NCI-H510A treated with DMSO at 0.1 percent for 48 hours (cell line): ENCODE results near the gene TEKTIP1.

Source experiments
- DNase-seq: peaks from one replicate; lab custom pipeline; 2025; lab: John Stamatoyannopoulos, UW

Gene TEKTIP1

DNA sequence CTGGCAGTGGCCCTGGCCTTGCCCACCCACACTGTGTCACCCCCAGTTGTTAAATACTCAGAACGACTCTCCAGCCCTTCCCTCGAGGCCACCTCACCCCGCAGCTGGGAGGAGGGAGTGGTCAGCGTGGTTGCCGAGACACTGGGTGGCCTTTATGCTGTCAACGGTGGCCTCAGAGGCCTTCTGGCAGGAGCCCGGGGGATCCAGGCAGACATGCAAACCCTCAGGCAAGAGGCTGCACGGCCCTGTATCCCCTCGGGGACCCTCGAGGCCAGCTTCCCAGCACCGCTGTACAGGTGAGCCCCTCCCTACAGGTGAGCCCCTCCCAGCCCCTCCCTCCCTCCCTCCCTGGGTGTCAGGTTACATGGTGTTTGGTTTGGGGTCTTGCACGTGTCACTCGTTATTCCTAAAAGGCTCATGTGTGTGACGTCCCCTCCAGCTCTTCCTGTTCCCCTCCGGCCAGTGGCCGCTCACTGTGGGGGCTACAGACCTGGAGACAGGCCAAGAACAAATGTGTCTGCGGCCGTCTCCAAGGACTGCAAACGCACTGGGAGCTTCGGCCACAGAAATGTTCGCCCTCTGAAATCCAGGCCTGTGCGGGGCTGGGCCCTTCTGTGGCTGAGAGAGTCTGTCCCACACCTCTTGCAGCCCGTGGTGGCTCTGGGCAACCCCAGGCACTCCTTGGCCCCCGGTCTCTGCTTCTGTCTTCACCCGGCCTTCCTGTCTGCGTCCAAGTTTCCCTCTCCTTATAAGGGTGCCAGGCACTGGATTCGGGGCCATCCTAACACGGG lies at the start of gene TEKTIP1:
Gene TEKTIP1, plus strand, starts transcription at position 210 of the 791 bp plus-strand sequence. Its CDS starts 4 bp downstream, at position 214.
- no peak for DNase-seq

DNA sequence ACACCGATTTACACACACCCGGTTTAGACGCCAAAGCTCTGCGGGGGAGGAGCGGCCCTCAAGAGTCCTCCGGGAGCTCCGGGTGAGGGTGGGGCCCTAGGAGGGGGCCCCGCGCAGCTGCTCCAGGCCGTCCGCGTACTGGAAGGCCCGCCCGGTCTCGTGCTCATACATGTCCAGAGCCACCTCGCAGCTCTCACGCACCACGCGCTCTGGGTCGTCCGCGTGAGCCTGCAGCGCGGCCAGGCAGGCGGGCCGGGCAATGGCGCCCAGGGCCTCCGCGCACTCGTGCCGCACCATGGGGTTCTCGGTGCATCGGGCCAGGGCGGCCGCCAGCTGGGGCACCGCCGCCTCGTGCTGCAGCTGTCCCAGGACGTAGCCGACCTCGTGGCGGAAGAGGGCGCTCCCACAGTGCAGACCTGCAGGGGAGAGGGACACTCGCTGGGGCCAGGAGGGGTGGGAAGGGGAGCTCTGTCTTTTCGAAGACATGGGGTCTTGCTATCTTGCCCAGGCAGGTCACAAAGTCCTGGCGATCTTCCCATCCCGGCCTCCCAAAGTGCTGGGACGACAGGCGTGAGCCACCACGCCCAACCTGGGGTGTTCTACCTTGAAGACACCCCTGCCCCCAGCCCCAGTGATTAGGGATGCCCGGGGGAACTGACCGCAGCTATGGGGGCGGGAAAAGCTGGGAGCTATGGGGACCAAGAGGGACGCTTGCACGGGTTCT lies 47.4 kb upstream of the TEKTIP1 start:
- DNase-seq, result no peak

GRCh38 chr19:3492131-3492839 lies 46.7 kb upstream of the TEKTIP1 start:
- DNase-seq, result no peak

GRCh38 chr19:3492919-3493318 lies 46.1 kb upstream of the TEKTIP1 start:
- no peak for DNase-seq

- no peak for DNase-seq
Measured at GRCh38 chr19:3493651-3494050, 45.3 kb upstream of the TEKTIP1 start.

GRCh38 chr19:3494051-3494450 lies 44.9 kb upstream of the TEKTIP1 start:
- no peak for DNase-seq

DNA sequence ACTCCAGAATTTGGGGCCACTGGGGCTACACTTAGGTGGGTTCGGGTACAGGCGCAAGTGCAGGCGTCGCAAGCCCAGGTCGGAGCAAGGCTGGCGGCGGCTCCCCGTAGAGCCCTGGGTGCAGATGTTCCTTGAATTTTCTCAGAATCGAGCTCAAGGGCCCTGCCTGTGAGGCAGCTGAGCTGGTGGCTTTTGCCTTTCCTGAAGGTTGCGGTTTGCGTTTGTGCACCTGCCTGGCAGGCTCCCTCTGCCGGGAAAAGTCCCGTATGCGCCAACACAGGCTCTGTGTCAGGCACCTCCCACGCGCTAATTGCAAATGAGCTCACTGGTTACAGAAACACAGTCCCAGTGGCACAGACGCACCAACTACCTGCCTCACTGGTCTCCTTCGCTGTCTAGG lies 44.4 kb upstream of the TEKTIP1 start:
- DNase-seq, result no peak

- no peak for DNase-seq
Measured at GRCh38 chr19:3496392-3497273, 42.3 kb upstream of the TEKTIP1 start.

- DNase-seq, result no peak
Measured at GRCh38 chr19:3497757-3498520, 41.0 kb upstream of the TEKTIP1 start.

GRCh38 chr19:3499738-3500428 lies 39.1 kb upstream of the TEKTIP1 start:
- no peak for DNase-seq

GRCh38 chr19:3500429-3501101 lies 38.4 kb upstream of the TEKTIP1 start, which contains the start of gene DOHH:
TSS of gene DOHH (minus strand) at chr19:3500674. CDS start at chr19:3496814, 3,860 bp downstream.
- DNase-seq, result peak; percentile 83

DNA sequence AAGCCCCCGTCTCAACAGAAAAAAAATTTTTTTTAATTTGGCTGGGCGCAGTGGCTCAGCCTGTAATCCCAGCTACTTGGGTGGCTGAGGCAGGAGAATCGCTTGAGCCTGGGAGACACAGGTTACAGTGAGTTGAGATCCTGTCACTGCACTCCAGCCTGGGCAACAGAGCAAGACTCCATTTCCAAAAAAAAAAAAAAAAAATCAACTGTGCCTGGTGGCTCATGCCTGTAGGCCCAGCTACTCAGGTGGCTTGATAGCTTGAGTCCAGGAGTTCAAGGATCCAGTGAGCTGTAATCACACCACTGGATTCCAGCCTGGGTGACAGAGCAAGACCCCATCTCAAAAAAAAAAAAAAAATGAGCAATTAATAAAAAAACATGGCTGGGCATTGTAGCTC lies 37.2 kb upstream of the TEKTIP1 start:
- no peak for DNase-seq

- no peak for DNase-seq
Measured at GRCh38 chr19:3503036-3503572, 35.9 kb upstream of the TEKTIP1 start.

DNA sequence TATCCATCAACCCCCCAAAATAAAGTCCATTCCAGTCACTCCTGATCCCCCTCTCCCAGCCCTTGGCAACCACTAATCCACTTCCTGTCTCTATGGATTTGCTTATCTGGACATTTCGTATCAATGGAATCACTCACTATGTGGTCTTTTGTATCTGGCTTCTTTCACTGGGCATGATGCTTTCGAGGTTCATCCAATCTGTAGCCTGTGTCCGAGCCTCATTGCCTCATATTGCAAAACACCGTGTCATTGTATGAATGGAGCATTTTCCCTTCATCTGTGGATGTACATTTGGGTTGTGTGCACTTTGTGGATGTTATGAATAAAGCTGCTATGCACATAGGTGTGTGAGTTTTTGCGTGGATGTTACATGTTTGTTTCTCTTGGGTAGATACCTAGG lies 34.2 kb upstream of the TEKTIP1 start:
- DNase-seq, result no peak

DNA sequence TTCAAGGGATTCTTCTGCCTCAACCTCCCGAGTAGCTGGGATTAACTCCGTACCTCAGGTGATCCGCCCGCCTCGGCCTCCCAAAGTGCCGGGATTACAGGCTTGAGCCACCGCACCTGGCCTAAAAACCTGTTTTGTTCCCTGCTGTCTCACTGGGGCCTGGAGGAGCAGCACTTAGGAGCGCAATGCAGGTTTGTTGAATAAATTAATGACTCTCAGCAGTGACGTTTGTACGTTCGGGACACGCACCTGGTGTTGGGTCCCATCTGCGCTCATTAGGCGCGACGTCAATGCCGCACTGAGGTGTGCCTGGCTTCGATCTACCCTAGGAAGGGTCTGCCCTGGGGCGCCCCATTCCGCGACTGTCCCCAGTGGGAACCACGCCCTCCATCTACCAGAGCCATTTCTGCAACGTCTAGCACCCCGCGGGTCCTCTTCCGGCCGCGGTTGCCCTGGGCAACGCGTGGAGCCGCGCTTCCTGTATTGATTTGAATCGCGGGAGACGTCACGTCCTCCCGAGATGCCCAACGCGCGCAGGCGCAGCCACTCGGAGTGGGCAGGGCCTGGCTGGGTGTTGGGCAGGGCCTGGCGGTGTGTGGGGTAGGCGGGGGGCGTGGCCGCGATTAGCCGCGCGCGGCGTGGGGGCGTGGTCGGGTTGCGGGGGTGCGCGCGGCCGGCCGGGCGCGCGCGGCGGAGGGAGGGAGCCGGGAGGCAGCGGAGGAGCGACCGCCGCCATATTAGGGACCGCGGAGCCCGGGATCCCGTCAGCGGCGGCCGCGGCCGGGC lies 33.2 kb upstream of the TEKTIP1 start, which contains the start of gene FZR1:
Gene FZR1, plus strand, starts transcription at position 714 of the 786 bp plus-strand sequence. CDS start 16,679 bp downstream, outside the sequence.
- peak; percentile 89 for DNase-seq

- DNase-seq, result no peak
Measured at GRCh38 chr19:3506384-3507340, 32.3 kb upstream of the TEKTIP1 start.
